ENCODE data around the gene CNGB1. TPM values are rescaled to one million over a fixed set of nuclear protein-coding genes. Genes with fewer than 3 reads are reported as not detected.

The CNGB1 gene
- total and polyA plus RNA-seq, 2 of the 13 experiments (the other 11 are each of a cell fraction or from before 2014, with no cell fraction given): 0.02 to 0.15 TPM

- TF ChIP-seq ARID2 (CRISPR knock-in tag; IDR thresholded peaks at IDR 0.05; ENCODE audit: borderline replicate concordance) (peak; percentile 74; the same call in 1 of the 2 replicates), ZNF850 (CRISPR knock-in tag; conservative IDR thresholded peaks at IDR 0.05) (no peak), CBFB (CRISPR knock-in tag; IDR thresholded peaks at IDR 0.05) (peak; percentile 91), SMC3 (IDR thresholded peaks at IDR 0.05; ENCODE audit: low read length) (peak; percentile 20; the same call in 1 of the 2 replicates), MBD4 (IDR thresholded peaks at IDR 0.05; ENCODE audit: borderline replicate concordance, low read length) (no peak), ZNF451 (CRISPR knock-in tag; IDR thresholded peaks at IDR 0.05) (peak; percentile 91; the same call in 1 of the 2 replicates), MNT (IDR thresholded peaks at IDR 0.05) (peak; percentile 56; the same call in 1 of the 2 replicates), HNF4A (CRISPR knock-in tag; IDR thresholded peaks at IDR 0.05) (peak; percentile 100), ZFP37 (CRISPR knock-in tag; IDR thresholded peaks at IDR 0.05; ENCODE audit: borderline replicate concordance) (0 out of 2 replicates have a peak, but pooled peaks have one; percentile 18), ZMYM4 (CRISPR knock-in tag; IDR thresholded peaks at IDR 0.05) (peak; percentile 96), GMEB2 (CRISPR knock-in tag; IDR thresholded peaks at IDR 0.05; ENCODE audit: low read depth) (no peak; the same call in 1 of the 2 replicates), RELA (CRISPR knock-in tag; IDR thresholded peaks at IDR 0.05) (peak; percentile 94; the same call in 1 of the 2 replicates), TGIF2 (CRISPR knock-in tag; IDR thresholded peaks at IDR 0.05) (peak; percentile 88), ZNF44 (CRISPR knock-in tag; IDR thresholded peaks at IDR 0.05) (0 out of 2 replicates have a peak, but pooled peaks have one; percentile 31), ZNF776 (CRISPR knock-in tag; IDR thresholded peaks at IDR 0.05) (no peak), ZFY (CRISPR knock-in tag; IDR thresholded peaks at IDR 0.05) (0 out of 2 replicates have a peak, but pooled peaks have one; percentile 13), CAMTA2 (CRISPR knock-in tag; IDR thresholded peaks at IDR 0.05; ENCODE audit: borderline replicate concordance) (no peak), ESRRA (CRISPR knock-in tag; IDR thresholded peaks at IDR 0.05; ENCODE audit: low read depth) (peak; percentile 98), CSRNP2 (CRISPR knock-in tag; conservative IDR thresholded peaks at IDR 0.05; ENCODE audit: low read depth) (no peak), ZMYM2 (CRISPR knock-in tag; IDR thresholded peaks at IDR 0.05) (peak; percentile 90), MTF2 (CRISPR knock-in tag; IDR thresholded peaks at IDR 0.05; ENCODE audit: borderline replicate concordance) (no peak), SP5 (CRISPR knock-in tag; IDR thresholded peaks at IDR 0.05; ENCODE audit: borderline replicate concordance, low read depth) (peak; percentile 96), FOXA1 (IDR thresholded peaks at IDR 0.05) (no peak), FOXA1 (CRISPR knock-in tag; IDR thresholded peaks at IDR 0.05) (peak; percentile 65; the same call in 1 of the 2 replicates), KDM1A (CRISPR knock-in tag; IDR thresholded peaks at IDR 0.05) (peak; percentile 84; the same call in 1 of the 2 replicates), SIN3B (IDR thresholded peaks at IDR 0.05; ENCODE audit: low read length) (no peak), ZNF564 (CRISPR knock-in tag; IDR thresholded peaks at IDR 0.05) (peak; percentile 57; the same call in 1 of the 2 replicates), ZNF543 (CRISPR knock-in tag; IDR thresholded peaks at IDR 0.05) (peak; percentile 63; the same call in 1 of the 2 replicates), FIP1L1 (IDR thresholded peaks at IDR 0.05; ENCODE audit: borderline replicate concordance, insufficient read depth, low read depth, low read length) (no peak)
These were observed 108.1 kb downstream of the CNGB1 start (continued) for GRCh38 chr16:57862698-57863433.

All from HepG2 (cell line).